ENCODE results near the gene ZSWIM7.

Gene ZSWIM7

DNA sequence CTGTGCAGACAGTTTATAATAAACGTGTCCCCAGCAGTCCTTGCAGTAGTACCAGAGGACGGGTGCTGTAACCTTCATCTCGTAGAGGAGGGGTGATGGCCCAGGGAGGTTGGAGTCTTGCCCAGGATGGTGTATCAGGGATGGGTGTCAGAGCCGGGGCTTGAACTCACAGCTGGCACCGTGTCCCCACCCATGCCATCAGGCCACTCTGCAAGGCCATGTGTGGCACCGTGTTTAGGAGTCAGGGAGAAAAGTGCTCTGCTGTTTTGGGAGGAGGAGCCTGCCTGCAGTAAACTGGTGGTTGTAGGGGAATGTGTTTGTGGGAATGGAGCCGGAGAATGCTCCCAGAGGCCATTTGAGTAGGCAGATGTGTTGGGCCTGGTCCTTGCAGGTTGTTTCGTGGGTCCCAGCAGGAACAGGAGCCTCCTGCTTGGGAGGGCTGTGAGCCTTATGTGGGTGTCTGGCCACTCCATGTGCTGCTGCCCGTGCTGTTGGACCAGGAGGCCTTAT is 52.8 kb downstream of the ZSWIM7 start:
- no peak for TF ChIP-seq SIN3A (IDR thresholded peaks at IDR 0.05; ENCODE audit: borderline replicate concordance, insufficient read depth, low read length)

DNA sequence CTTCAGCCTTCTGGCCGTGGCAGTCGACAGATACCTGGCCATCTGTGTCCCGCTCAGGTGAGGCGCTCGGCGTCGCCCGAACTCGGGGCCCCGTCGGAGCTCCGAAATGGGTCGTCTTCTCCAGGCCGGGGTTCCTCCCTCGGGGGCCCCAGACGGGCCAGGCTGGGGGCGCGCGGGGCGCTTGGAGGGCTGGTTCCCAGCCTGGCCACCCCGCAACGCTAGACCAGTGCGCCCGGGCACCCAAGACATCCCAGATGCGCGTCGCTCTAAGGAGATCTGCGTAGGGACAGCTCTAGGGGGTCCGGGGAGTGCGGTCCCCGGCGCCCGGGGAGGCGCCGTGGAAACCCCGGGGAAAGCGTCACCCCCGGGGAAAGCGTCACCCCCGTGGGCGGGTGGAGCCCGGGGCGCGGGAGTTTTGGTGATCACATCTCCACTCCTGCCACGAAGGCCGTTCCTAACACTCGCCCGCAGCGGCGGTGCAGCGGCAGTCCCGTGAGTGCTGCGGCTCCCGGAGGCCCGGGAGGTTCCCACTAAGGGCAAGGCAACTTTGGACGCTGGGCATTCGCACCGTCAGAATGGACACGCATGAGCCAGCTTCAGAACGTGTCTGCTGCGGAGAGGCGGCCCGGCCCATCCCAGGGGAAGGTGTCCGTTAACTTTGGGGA is 53.8 kb downstream of the ZSWIM7 start:
- TF ChIP-seq TAF1 (IDR thresholded peaks at IDR 0.05; ENCODE audit: borderline replicate concordance, insufficient read depth, low read length): no peak
- TF ChIP-seq SIN3A (IDR thresholded peaks at IDR 0.05; ENCODE audit: borderline replicate concordance, insufficient read depth, low read length): no peak
- TF ChIP-seq, protein P1, sequence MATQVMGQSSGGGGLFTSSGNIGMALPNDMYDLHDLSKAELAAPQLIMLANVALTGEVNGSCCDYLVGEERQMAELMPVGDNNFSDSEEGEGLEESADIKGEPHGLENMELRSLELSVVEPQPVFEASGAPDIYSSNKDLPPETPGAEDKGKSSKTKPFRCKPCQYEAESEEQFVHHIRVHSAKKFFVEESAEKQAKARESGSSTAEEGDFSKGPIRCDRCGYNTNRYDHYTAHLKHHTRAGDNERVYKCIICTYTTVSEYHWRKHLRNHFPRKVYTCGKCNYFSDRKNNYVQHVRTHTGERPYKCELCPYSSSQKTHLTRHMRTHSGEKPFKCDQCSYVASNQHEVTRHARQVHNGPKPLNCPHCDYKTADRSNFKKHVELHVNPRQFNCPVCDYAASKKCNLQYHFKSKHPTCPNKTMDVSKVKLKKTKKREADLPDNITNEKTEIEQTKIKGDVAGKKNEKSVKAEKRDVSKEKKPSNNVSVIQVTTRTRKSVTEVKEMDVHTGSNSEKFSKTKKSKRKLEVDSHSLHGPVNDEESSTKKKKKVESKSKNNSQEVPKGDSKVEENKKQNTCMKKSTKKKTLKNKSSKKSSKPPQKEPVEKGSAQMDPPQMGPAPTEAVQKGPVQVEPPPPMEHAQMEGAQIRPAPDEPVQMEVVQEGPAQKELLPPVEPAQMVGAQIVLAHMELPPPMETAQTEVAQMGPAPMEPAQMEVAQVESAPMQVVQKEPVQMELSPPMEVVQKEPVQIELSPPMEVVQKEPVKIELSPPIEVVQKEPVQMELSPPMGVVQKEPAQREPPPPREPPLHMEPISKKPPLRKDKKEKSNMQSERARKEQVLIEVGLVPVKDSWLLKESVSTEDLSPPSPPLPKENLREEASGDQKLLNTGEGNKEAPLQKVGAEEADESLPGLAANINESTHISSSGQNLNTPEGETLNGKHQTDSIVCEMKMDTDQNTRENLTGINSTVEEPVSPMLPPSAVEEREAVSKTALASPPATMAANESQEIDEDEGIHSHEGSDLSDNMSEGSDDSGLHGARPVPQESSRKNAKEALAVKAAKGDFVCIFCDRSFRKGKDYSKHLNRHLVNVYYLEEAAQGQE (IDR thresholded peaks at IDR 0.05; ENCODE audit: insufficient read depth in 1 of 2, low read depth in 2 of 2, low read length in 2 of 2): no peak
- no peak for TF ChIP-seq POLR2AphosphoS5 (IDR thresholded peaks at IDR 0.05; ENCODE audit: low read depth, low read length)

DNA sequence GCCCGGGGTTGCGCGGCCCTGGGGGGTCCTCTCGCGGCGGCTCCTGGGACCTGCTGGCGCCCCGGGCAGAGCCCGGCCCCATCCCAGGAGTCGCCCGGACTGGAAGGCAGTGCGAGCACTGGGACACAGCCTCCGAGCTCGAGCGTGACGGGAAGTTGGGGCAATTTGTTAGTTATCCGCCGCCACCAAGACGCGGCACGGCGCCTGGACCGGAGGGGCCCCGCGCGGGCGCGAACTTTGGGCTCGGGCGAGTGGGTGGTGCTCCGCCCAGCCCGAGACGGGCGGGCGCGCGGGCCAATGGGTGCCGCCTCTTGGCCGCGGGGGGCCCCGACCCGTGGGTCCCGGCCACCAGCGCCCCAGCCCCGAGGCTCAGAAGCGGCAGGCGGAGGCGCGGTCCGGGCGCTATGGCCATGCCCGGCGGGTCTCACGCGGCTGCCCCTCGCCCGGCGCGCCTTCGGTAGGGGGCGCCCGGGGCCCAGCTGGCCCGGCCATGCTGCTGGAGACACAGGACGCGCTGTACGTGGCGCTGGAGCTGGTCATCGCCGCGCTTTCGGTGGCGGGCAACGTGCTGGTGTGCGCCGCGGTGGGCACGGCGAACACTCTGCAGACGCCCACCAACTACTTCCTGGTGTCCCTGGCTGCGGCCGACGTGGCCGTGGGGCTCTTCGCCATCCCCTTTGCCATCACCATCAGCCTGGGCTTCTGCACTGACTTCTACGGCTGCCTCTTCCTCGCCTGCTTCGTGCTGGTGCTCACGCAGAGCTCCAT is 54.6 kb downstream of the ZSWIM7 start, which contains the start of gene ADORA2B:
Gene ADORA2B, plus strand, starts transcription at position 372 of the 768 bp plus-strand sequence. Its CDS starts 119 bp downstream, at position 491.
- TF ChIP-seq POLR2AphosphoS5 (IDR thresholded peaks at IDR 0.05; ENCODE audit: low read depth, low read length) (peak; percentile 71), FOXP2 (optimal IDR thresholded peaks at IDR 0.05; ENCODE audit: borderline replicate concordance, extremely low read depth, extremely low read length, insufficient read depth) (peak; percentile 91), TAF1 (IDR thresholded peaks at IDR 0.05; ENCODE audit: borderline replicate concordance, insufficient read depth, low read length) (peak; percentile 38; the same call in 1 of the 2 replicates), SIN3A (IDR thresholded peaks at IDR 0.05; ENCODE audit: borderline replicate concordance, insufficient read depth, low read length) (no peak)
- TF ChIP-seq, protein P1 (IDR thresholded peaks at IDR 0.05; ENCODE audit: insufficient read depth in 1 of 2, low read depth in 2 of 2, low read length in 2 of 2): no peak

DNA sequence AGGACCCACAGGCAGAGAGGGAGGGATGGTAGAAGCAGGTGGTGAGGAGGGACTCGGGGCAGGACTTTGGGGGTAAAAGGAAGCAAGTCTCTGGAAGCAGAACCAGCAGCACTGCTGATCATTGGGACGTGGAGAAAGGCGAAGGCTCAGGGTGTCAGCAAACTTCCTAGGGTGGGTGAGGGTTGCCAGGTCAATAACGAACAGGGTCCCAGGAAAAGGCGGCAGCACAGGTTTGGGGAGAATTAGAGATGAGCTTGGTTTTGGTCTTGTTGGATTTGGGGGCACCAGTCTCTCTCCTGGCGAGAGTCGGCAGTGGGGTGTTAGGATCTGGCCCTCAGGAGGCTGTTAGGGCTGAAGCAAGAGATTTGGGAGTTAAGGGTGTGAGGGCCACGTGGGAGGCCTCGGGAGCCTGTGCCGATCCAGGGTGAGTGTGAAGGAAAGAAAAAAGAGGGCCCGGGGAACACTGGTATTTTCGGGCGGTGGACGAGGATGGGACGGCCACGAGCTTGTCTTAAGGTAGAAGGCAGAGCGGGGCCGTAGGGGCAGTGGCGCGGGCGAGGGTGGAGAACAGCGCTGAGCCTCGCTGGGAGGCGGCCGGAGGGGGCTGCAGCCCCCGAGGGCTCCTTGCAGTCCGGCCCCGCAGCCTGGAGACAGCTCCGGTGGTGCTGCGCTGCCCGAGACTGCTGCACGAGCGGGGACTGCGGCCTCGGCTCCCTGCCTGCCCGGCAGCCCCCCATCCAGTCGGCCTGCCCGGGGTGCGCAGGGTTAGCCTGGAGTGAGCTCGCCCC is 55.3 kb downstream of the ZSWIM7 start:
- TF ChIP-seq, protein P1 (IDR thresholded peaks at IDR 0.05; ENCODE audit: insufficient read depth in 1 of 2, low read depth in 2 of 2, low read length in 2 of 2): no peak
- TF ChIP-seq FOXP2 (optimal IDR thresholded peaks at IDR 0.05; ENCODE audit: borderline replicate concordance, extremely low read depth, extremely low read length, insufficient read depth) (no peak), TAF1 (IDR thresholded peaks at IDR 0.05; ENCODE audit: borderline replicate concordance, insufficient read depth, low read length) (no peak), POLR2AphosphoS5 (IDR thresholded peaks at IDR 0.05; ENCODE audit: low read depth, low read length) (no peak), SIN3A (IDR thresholded peaks at IDR 0.05; ENCODE audit: borderline replicate concordance, insufficient read depth, low read length) (no peak)

DNA sequence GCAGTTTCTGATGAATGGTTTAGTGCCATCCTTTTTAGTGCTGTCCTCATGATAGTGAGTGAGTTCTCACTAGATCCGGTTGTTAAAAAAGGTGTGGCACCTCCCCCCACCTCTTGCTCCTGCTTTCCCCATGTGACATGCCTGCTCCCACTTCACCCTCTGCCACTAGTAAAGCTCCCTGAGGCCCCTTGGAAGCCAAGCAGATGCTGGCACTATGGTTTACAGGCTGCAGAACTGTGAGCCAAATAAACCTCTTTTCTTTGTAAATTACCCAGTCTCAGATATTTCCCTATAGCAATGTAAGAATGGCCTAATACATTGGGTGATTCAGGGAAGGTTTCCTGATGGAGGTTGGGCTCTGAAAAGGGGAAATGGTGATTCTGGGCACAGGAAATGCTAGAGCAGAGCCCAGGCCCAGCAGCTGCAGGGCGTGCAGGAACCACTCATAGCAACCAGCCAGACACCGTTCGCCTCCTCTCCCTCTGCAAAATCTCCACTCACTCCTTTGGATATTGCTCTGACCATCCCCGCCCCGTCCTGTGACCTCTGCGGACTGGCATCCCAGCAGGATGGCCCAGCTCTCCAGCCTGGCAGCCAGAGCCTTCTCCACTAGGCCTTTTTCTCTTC is 57.2 kb downstream of the ZSWIM7 start:
- TF ChIP-seq POLR2AphosphoS5 (IDR thresholded peaks at IDR 0.05; ENCODE audit: low read depth, low read length) (no peak), FOXP2 (optimal IDR thresholded peaks at IDR 0.05; ENCODE audit: borderline replicate concordance, extremely low read depth, extremely low read length, insufficient read depth) (no peak), TAF1 (IDR thresholded peaks at IDR 0.05; ENCODE audit: borderline replicate concordance, insufficient read depth, low read length) (no peak)
- TF ChIP-seq, protein P1 (IDR thresholded peaks at IDR 0.05; ENCODE audit: insufficient read depth in 1 of 2, low read depth in 2 of 2, low read length in 2 of 2): no peak
